NCI-H446 (cell line): ENCODE results near the gene MB.

Source experiments
- DNase-seq, 2 experiments: peaks; one replicate each; lab custom pipeline; 2025; lab: John Stamatoyannopoulos, UW

MB gene

DNA sequence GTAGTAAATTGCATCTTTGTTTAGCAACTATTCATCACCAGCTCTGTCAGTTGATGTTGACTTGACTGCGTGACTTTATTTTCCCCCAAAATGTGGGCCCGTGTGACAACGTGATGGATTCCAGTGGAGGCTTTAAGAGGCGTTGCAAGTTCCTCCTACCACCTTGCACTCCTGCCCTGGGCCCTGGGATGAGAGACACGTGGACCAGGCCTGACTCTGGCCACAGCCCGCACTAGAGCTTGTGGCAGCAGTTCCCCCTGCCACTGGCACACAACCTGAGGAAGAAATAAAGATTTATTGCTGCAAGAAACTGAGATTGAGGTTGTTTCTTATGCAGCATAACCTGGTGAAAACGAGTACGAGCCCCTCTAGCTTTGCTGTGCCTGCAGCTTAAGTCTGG is 44.6 kb downstream of the MB start:
- no peak for DNase-seq

DNA sequence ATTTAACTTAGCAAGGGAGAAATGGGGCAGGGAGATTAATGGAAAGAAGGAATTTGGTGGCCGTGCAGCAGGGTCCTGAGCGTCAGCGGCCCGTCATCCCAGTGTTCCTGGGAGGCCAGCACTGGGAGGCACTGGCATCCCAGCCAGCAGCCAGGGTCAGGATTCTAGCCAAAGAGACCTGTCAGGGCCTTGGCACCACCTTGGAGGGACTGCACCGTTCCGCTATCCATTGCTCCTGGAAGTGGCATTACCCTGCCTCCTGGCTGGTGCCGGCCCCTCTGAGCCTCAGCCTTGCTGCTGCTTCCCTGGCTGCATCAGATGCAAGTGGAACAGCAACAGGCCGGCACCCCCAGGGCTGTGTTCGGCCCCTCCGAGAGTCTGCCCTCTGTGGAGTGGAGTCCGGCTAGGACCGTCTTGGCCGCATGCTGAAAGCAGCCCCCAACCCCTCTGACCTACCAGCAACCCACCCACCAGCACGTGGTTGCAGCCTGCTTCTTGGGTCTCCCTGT is 46.4 kb downstream of the MB start:
- DNase-seq: no peak

DNA sequence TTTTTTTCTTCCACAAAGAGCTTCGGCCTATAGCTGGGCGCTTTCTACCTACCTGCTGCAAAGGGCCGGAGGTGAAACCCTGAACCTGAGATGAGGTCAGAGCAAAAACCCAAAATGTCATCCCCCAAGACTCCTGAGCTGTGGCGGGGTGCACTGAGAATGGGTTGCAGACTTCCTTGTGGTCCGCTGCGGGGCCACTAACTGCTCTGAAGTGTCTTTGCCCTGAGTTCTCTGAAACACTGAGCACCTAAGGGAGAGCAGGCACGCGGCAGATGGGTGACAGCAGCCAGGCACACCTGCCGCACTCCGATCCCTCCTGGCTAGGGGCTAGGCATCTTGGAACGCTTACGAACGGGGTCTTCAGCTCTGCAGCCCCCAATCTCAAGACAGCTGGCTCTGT is 47.2 kb downstream of the MB start:
- DNase-seq: no peak

DNA sequence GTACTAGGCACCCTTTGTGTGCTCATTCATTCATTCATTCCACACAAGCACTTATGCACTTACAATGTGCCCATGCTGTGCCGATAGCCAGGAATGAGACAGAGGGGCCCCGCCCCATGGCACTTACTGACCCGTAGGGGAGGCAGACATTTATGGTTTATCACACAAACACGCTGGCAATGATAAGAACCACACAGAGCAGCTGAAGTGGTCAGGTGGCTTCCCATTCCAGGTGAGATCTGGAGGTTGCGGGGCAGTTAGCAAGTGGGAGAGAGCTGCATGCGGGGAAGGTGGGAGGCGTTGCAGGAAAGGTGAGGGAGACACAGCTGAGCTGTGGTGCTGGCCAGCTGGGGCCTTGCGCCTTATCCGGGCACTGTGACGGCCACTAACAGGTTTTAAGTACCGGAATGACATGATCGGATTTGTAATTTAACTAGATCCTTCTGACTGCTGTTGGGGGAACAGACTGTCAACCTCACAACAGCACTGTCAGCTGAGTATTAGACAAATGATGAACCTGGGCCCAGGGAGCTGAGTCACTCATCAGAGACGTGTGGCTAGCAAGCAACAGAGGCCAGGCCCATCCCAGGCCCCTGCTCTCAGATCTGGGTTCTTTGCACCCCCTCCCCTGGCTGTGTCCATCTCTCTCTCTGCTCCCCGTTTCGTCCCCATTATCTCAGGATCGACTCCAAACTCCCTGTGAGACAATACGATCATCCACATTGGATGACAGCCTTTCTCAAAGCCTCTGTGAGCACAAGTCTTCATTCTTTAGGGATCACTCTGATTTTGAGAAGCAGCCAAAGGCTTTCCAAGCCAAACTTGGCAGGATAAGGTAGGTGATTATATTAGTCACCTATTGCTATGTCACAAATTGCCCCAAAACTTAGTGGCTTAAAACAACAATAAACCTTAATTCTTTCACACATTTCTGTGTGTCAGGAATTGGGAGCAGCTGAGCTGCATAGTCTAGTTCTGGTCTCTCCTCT is 48.1 kb downstream of the MB start:
- DNase-seq: no peak

DNA sequence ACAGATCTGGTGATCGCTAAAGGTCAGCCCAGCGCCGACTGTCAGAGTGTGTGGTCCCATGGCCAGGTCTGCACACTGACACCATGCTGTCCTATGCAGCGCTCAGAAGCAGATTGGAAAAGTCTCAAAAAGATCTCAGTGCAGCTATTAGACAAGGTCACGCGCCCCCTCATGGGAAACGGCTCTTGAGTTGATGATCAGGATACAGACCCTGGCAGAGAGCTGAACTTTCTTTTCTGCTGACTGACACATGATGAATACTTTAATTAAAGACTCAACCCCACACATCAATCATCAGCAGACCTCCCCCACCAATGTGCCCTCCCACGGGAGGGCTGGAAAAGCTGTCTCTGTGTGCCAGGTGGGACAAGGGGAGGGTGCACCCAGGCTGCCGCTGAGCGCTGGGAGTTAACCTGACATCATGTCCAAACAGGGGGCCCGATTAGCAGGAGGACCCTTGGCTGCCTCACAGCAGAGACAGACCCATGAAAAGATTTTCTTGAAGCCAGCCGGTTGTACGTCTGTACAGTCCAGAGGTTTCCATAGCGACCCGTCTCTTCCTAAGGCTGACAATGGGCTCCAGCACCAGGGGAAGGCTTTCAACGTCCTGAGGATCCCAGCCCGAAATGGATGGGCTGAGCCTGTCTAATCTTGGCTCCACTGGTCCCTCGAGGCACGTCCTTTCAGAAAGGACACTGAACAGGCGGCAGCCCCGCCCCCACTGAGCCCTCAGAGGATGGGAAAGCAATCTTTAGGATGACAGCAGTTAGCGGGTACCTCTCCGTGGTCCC is 49.6 kb downstream of the MB start:
- DNase-seq: no peak

- DNase-seq: no peak
Observed at GRCh38 chr22:35564975-35565867, 51.9 kb downstream of the MB start.

GRCh38 chr22:35563211-35563610 is 53.9 kb downstream of the MB start:
- DNase-seq: no peak

- no peak for DNase-seq
Observed at GRCh38 chr22:35561796-35562526, 55.2 kb downstream of the MB start.

GRCh38 chr22:35560824-35561223 is 56.3 kb downstream of the MB start:
- DNase-seq: no peak

DNA sequence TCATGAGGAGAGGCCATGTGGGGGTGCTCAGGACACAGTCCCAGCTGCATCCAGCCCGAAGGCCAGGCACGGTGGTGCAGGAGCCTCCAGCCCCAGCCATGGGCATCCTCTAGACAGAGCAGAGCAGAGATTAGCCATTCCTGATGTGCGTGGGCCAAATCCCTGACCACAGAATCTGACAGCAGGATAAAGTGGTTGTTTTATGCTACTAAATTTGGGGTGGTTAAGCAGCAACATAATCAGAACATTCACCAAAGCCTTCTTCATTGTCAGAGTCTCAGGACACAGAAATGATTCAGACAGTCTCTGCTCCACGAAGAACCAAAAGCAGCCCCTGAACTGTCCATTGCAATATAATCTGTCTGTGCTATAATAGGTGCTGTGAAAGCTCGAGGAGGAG is 56.8 kb downstream of the MB start:
- DNase-seq: no peak

DNA sequence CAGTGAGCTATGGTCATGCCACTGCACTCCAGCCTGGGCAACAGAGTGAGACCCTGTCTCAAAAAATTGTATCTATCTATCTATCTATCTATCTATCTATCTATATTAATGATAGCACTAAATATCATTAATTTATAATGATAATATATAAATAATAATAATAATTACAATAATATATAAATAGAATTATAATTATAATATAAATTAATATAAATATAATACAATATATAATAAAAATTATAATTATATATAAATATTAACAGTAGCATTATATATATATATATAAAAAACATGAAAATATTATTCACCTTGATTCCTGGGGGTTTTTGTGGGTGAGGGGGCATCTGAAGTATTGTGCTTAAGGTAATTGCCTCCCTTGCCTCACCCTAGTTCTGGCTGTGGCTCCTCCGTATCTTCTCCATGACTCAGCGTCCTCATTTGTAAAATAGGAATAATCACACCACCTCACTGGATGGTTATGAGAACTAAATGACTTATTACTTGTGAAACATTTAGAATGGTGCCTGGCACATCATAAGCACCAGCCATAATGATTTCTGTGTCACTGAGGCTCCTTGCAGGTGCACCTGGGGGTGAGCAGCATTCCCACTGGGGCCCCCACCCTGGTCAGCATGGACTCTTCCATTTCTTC is 57.6 kb downstream of the MB start:
- DNase-seq: no peak

DNA sequence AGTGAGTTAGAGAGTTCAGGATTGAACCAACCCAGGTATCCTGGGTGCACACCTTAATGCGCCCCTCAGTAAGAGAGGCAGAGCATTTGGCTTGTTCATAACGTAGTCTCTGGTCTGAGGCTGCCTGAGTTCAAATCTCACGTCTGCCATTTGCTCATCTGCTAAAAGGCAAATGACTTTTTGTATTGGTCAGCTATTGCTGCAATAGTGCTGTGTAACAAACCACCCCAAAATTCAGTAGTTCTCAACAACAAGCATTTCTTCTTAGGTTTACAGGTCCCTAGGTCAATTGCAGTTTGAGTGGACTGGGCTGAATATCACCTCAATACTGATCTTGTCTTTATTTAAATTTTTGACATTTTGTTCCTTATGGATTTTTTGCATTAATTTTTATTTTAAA is 58.4 kb downstream of the MB start:
- no peak for DNase-seq

DNA sequence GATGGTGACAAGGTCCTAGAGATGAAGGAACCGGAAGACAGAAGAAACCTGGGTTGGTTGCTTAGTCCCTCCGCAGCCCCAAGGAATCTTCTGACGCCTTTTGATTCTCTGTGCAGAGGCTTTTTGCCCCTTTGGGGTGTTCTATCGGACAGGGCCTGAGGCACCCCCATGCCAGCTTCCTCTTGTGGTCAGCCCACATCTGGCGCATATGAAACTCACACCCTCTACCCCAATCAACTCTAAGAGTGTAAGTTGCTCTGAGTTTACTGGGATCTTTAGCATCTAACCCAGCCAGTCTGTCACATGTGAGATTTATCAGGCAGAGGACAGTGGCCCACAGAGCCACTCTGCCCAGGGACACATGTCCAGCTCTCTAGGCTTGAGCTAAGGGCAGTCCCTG is 59.1 kb downstream of the MB start:
- no peak for DNase-seq
